ENCODE measurements around the gene IL2RA.
"Not testable (repeated sequence)": the region's sequence is repeated elsewhere in the genome, so short reads cannot be mapped to it uniquely, and the experiment has no call there.

Gene IL2RA

GRCh38 chr10:6062101-6062771 lies at the start of gene IL2RA:
Gene IL2RA, minus strand, starts transcription at chr10:6062367. Its CDS starts 216 bp downstream, at chr10:6062151.
- CTCF ChIA-PET = interaction anchor here (0.6 to 4.1 kb wide), 6 partner anchors 9 to 174 kb away, joined by 3 to 25 read pairs (median 4); no protein-coding TSS in a partner anchor
- Mint-ChIP-seq H3K27me3 (no peaks in the 10 kb centered on the region), H3K9me3 (peaks cover 4% of the 10 kb centered on the region), H3K4me1 (peaks cover 74% of the 10 kb centered on the region), H3K27ac (peak within 1 kb of the TSS; percentile 95), H3K36me3 (peaks cover 36% of the 10 kb centered on the region), H3K4me3 (peak within 1 kb of the TSS; percentile 81)
- peak; percentile 75 for DNase-seq

GRCh38 chr10:6110136-6110535 lies 48.0 kb upstream of the IL2RA start:
- Mint-ChIP-seq H3K27ac (no peak overlapping the region), H3K9me3 (no peaks in the 10 kb centered on the region), H3K27me3 (no peaks in the 10 kb centered on the region), H3K36me3 (peaks cover 74% of the 10 kb centered on the region), H3K4me1 (peaks cover 24% of the 10 kb centered on the region), H3K4me3 (no peak overlapping the region)
- CTCF ChIA-PET = interaction anchor here (0.9 to 6.7 kb wide), 12 partner anchors 12 to 296 kb away, joined by 3 to 54 read pairs (median 4); partner anchors contain the start of gene PFKFB3
- DNase-seq = no peak

GRCh38 chr10:6109444-6109775 lies 47.2 kb upstream of the IL2RA start:
- Mint-ChIP-seq H3K4me1 (peaks cover 24% of the 10 kb centered on the region), H3K27ac (no peak overlapping the region), H3K9me3 (no peaks in the 10 kb centered on the region), H3K36me3 (peaks cover 74% of the 10 kb centered on the region), H3K4me3 (no peak overlapping the region), H3K27me3 (no peaks in the 10 kb centered on the region)
- CTCF ChIA-PET = interaction anchor here (1.4 to 6.7 kb wide), 4 partner anchors 12 to 297 kb away, joined by 3 to 54 read pairs (median 38); no protein-coding TSS in a partner anchor
- DNase-seq = no peak

- no peaks in the 10 kb centered on the region for H3K9me3 Mint-ChIP-seq
- H3K4me1 Mint-ChIP-seq = peaks cover 24% of the 10 kb centered on the region
- H3K27me3 Mint-ChIP-seq = no peaks in the 10 kb centered on the region
- peaks cover 73% of the 10 kb centered on the region for H3K36me3 Mint-ChIP-seq
- H3K4me3 Mint-ChIP-seq = no peak overlapping the region
- CTCF ChIA-PET = interaction anchor here (0.5 to 6.7 kb wide), 10 partner anchors 11 to 297 kb away, joined by 3 to 54 read pairs (median 3); no protein-coding TSS in a partner anchor
- H3K27ac Mint-ChIP-seq = peak overlapping the region; percentile 53
- peak; percentile 50 for DNase-seq
Measured at GRCh38 chr10:6108631-6109443, 46.7 kb upstream of the IL2RA start.

- DNase-seq = no peak
- H3K4me3 Mint-ChIP-seq = no peak overlapping the region
- peaks cover 68% of the 10 kb centered on the region for H3K36me3 Mint-ChIP-seq
- CTCF ChIA-PET = interaction anchor here (0.5 to 6.7 kb wide), 11 partner anchors 12 to 298 kb away, joined by 3 to 54 read pairs (median 3); no protein-coding TSS in a partner anchor
- peaks cover 26% of the 10 kb centered on the region for H3K4me1 Mint-ChIP-seq
- peak overlapping the region; percentile 53 for H3K27ac Mint-ChIP-seq
- H3K9me3 Mint-ChIP-seq = no peaks in the 10 kb centered on the region
- no peaks in the 10 kb centered on the region for H3K27me3 Mint-ChIP-seq
Measured at GRCh38 chr10:6108072-6108471, 45.9 kb upstream of the IL2RA start.

- H3K4me3 Mint-ChIP-seq, H3K9me3 Mint-ChIP-seq, DNase-seq, H3K27me3 Mint-ChIP-seq, H3K27ac Mint-ChIP-seq: not testable (repeated sequence)
- CTCF ChIA-PET = interaction anchor here (0.9 to 6.7 kb wide), 8 partner anchors 14 to 299 kb away, joined by 3 to 53 read pairs (median 3); no protein-coding TSS in a partner anchor
- H3K36me3 Mint-ChIP-seq = peaks cover 66% of the 10 kb centered on the region
- peaks cover 26% of the 10 kb centered on the region for H3K4me1 Mint-ChIP-seq
Measured at GRCh38 chr10:6107616-6108015, 45.4 kb upstream of the IL2RA start.

GRCh38 chr10:6103591-6103990 lies 41.4 kb upstream of the IL2RA start:
- H3K27me3 Mint-ChIP-seq = no peaks in the 10 kb centered on the region
- H3K27ac Mint-ChIP-seq = no peak overlapping the region
- peaks cover 12% of the 10 kb centered on the region for H3K4me1 Mint-ChIP-seq
- no peaks in the 10 kb centered on the region for H3K9me3 Mint-ChIP-seq
- H3K36me3 Mint-ChIP-seq = peaks cover 57% of the 10 kb centered on the region
- no peak overlapping the region for H3K4me3 Mint-ChIP-seq
- no peak for DNase-seq
- CTCF ChIA-PET = no interaction called here

GRCh38 chr10:6102128-6102527 lies 40.0 kb upstream of the IL2RA start:
- no peaks in the 10 kb centered on the region for H3K27me3 Mint-ChIP-seq
- DNase-seq = no peak
- peaks cover 61% of the 10 kb centered on the region for H3K36me3 Mint-ChIP-seq
- H3K27ac Mint-ChIP-seq = no peak overlapping the region
- no peaks in the 10 kb centered on the region for H3K9me3 Mint-ChIP-seq
- H3K4me3 Mint-ChIP-seq = no peak overlapping the region
- peaks cover 18% of the 10 kb centered on the region for H3K4me1 Mint-ChIP-seq
- CTCF ChIA-PET = no interaction called here

- Mint-ChIP-seq H3K27ac (no peak overlapping the region), H3K36me3 (peaks cover 58% of the 10 kb centered on the region), H3K4me3 (no peak overlapping the region), H3K27me3 (no peaks in the 10 kb centered on the region), H3K4me1 (peaks cover 21% of the 10 kb centered on the region), H3K9me3 (no peaks in the 10 kb centered on the region)
- CTCF ChIA-PET = no interaction called here
- DNase-seq = no peak
Measured at GRCh38 chr10:6101181-6101580, 39.0 kb upstream of the IL2RA start.

GRCh38 chr10:6100370-6100769 lies 38.2 kb upstream of the IL2RA start:
- CTCF ChIA-PET = interaction anchor here (0.7 kb wide), 1 partner anchor 13 kb away, joined by 3 read pairs; no protein-coding TSS in a partner anchor
- Mint-ChIP-seq H3K4me3 (no peak overlapping the region), H3K27ac (no peak overlapping the region), H3K27me3 (no peaks in the 10 kb centered on the region), H3K9me3 (no peaks in the 10 kb centered on the region), H3K4me1 (peaks cover 29% of the 10 kb centered on the region), H3K36me3 (peaks cover 58% of the 10 kb centered on the region)
- no peak for DNase-seq

GRCh38 chr10:6098156-6098555 lies 36.0 kb upstream of the IL2RA start:
- Mint-ChIP-seq H3K36me3 (peaks cover 50% of the 10 kb centered on the region), H3K9me3 (no peaks in the 10 kb centered on the region), H3K27me3 (no peaks in the 10 kb centered on the region), H3K4me1 (peaks cover 44% of the 10 kb centered on the region), H3K4me3 (no peak overlapping the region), H3K27ac (peak overlapping the region; percentile 50)
- no peak for DNase-seq
- CTCF ChIA-PET = interaction anchor here (1.0 kb wide), 1 partner anchor 304 kb away, joined by 3 read pairs; no protein-coding TSS in a partner anchor

GRCh38 chr10:6097063-6097462 lies 34.9 kb upstream of the IL2RA start:
- H3K27me3 Mint-ChIP-seq = no peaks in the 10 kb centered on the region
- H3K9me3 Mint-ChIP-seq = no peaks in the 10 kb centered on the region
- H3K4me3 Mint-ChIP-seq = no peak overlapping the region
- CTCF ChIA-PET = interaction anchor here (1.0 to 1.2 kb wide), 3 partner anchors 13 to 305 kb away, joined by 3 to 6 read pairs (median 3); no protein-coding TSS in a partner anchor
- H3K36me3 Mint-ChIP-seq = peaks cover 47% of the 10 kb centered on the region
- DNase-seq = no peak
- peaks cover 51% of the 10 kb centered on the region for H3K4me1 Mint-ChIP-seq
- no peak overlapping the region for H3K27ac Mint-ChIP-seq

- no peak for DNase-seq
- Mint-ChIP-seq H3K4me1 (peaks cover 62% of the 10 kb centered on the region), H3K9me3 (no peaks in the 10 kb centered on the region), H3K27ac (no peak overlapping the region), H3K27me3 (no peaks in the 10 kb centered on the region), H3K4me3 (no peak overlapping the region), H3K36me3 (peaks cover 46% of the 10 kb centered on the region)
- CTCF ChIA-PET = interaction anchor here (1.2 kb wide), 1 partner anchor 12 kb away, joined by 6 read pairs; no protein-coding TSS in a partner anchor
Measured at GRCh38 chr10:6095810-6096570, 33.8 kb upstream of the IL2RA start.

All from activated naive CD4-positive, alpha-beta T cell treated with anti-CD3 and anti-CD28 coated beads, Interleukin-2, amount 10 ng/mL, durations not matched to agents 7 days and 5 days (primary cell).